ENCODE data around the gene TMPRSS12.
"Not testable (repeated sequence)": the region's sequence is repeated elsewhere in the genome, so short reads cannot be mapped to it uniquely, and the experiment has no call there.

The TMPRSS12 gene

GRCh38 chr12:50859621-50860310 lies 17.0 kb downstream of the TMPRSS12 start:
- DNase-seq = no peak

GRCh38 chr12:50862316-50862715 lies 19.6 kb downstream of the TMPRSS12 start:
- DNase-seq = no peak

- DNase-seq = no peak
Measured at GRCh38 chr12:50865266-50865665, 22.5 kb downstream of the TMPRSS12 start.

- peak in 1 of 5 donors; percentile 6 for DNase-seq
Measured at GRCh38 chr12:50868881-50869280, 26.2 kb downstream of the TMPRSS12 start.

- no peak for DNase-seq
Measured at GRCh38 chr12:50882563-50882962, 39.8 kb downstream of the TMPRSS12 start.

- no peak for DNase-seq
Measured at GRCh38 chr12:50887191-50887590, 44.5 kb downstream of the TMPRSS12 start.

- no peak for DNase-seq
Measured at GRCh38 chr12:50888666-50889065, 45.9 kb downstream of the TMPRSS12 start.

- DNase-seq = no peak
Measured at GRCh38 chr12:50894241-50894640, 51.5 kb downstream of the TMPRSS12 start.

- DNase-seq = no peak
Measured at GRCh38 chr12:50901685-50902113, 59.0 kb downstream of the TMPRSS12 start.

GRCh38 chr12:50908479-50908878 lies 65.8 kb downstream of the TMPRSS12 start:
- not testable (repeated sequence) for DNase-seq

- not testable (repeated sequence) for DNase-seq
Measured at GRCh38 chr12:50912361-50912760, 69.6 kb downstream of the TMPRSS12 start.

- no peak for DNase-seq
Measured at GRCh38 chr12:50913224-50913623, 70.5 kb downstream of the TMPRSS12 start.

- no peak for DNase-seq
Measured at GRCh38 chr12:50914872-50915484, 72.3 kb downstream of the TMPRSS12 start.

GRCh38 chr12:50916292-50916691 lies 73.6 kb downstream of the TMPRSS12 start:
- no peak for DNase-seq

- DNase-seq = no peak
Measured at GRCh38 chr12:50918584-50919316, 76.0 kb downstream of the TMPRSS12 start.

- DNase-seq = no peak
Measured at GRCh38 chr12:50922820-50923219, 80.1 kb downstream of the TMPRSS12 start.

GRCh38 chr12:50923361-50924130 lies 80.8 kb downstream of the TMPRSS12 start:
- no peak for DNase-seq

- DNase-seq = no peak
Measured at GRCh38 chr12:50924131-50924438, 81.4 kb downstream of the TMPRSS12 start.

GRCh38 chr12:50924439-50925341 lies 82.0 kb downstream of the TMPRSS12 start:
- peak in 2 of 5 donors; percentile 6 to 12 for DNase-seq

- DNase-seq = no peak
Measured at GRCh38 chr12:50925342-50925651, 82.6 kb downstream of the TMPRSS12 start.

GRCh38 chr12:50925920-50926319 lies 83.2 kb downstream of the TMPRSS12 start:
- no peak for DNase-seq

GRCh38 chr12:50926415-50926814 lies 83.7 kb downstream of the TMPRSS12 start:
- no peak for DNase-seq

Measured in T-helper 1 cell (primary cell).